ENCODE measurements around the gene GPR139.

The GPR139 gene

DNA sequence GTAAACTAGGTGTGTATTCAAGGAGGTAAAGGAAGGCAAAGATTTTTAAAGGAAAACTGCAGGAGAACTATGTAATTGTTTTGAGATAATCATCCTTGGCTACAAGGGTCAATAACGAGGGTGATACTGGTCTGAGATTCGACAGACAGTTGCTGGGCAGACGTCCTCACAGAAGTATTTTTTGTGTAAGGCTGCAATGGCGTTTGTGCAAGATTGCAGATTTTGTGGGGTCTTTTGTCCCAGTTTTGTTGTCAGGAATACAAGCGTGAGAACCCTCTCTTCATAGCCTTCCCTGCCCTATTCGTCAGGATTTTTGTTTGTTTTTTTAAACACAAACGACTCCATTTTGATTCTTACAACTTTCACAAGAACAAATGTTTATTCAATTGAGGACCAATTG lies 57.5 kb downstream of the GPR139 start:
- TF ChIP-seq, protein P1, sequence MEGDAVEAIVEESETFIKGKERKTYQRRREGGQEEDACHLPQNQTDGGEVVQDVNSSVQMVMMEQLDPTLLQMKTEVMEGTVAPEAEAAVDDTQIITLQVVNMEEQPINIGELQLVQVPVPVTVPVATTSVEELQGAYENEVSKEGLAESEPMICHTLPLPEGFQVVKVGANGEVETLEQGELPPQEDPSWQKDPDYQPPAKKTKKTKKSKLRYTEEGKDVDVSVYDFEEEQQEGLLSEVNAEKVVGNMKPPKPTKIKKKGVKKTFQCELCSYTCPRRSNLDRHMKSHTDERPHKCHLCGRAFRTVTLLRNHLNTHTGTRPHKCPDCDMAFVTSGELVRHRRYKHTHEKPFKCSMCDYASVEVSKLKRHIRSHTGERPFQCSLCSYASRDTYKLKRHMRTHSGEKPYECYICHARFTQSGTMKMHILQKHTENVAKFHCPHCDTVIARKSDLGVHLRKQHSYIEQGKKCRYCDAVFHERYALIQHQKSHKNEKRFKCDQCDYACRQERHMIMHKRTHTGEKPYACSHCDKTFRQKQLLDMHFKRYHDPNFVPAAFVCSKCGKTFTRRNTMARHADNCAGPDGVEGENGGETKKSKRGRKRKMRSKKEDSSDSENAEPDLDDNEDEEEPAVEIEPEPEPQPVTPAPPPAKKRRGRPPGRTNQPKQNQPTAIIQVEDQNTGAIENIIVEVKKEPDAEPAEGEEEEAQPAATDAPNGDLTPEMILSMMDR (conservative IDR thresholded peaks at IDR 0.05; ENCODE audit: low read depth, low read length): no peak
- no peak overlapping the region for H3K4me3 ChIP-seq (ENCODE audit: low read length)
- no peak for DNase-seq (ENCODE audit: low read depth)

DNA sequence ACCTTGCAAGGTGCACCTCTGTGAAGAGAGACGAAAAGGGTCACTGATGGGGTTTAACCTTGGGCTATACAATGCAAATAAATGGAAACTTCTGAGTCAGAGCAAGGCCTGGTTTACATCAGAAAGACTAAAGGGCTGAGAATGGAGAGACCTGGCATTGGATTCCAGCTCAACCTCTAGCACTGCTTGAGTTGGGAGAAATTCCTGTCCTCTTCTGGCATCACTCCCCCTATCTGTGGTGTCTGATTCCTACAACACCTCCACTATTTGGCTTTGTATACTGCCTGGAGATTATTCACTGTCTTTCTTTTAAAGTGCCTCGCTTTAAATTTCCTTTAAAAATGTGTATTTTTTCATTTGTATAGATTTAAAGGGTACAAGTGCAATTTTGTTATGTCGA lies 68.8 kb downstream of the GPR139 start:
- TF ChIP-seq, protein P1 (conservative IDR thresholded peaks at IDR 0.05; ENCODE audit: low read depth, low read length): no peak
- no peak overlapping the region for H3K4me3 ChIP-seq (ENCODE audit: low read length)
- DNase-seq (ENCODE audit: low read depth): no peak

DNA sequence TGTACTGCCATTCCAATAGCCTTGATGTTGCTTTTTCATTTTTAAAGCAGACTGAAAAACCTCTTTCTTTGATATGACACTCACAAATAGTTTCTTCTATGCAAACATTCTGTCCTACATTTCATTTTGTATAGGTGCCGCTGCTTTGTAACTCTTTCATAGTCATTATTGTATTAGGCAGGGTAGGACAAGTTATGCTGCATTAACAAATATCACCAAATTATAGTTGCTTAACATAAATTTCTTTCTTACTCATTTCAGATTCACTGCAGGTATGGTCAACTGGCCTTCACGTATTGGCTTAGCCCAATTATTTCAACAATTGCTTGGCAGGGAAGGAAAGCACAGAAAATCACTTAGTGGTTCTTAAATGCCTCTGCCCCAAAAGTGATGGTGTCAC lies 70.8 kb downstream of the GPR139 start:
- no peak overlapping the region for H3K4me3 ChIP-seq (ENCODE audit: low read length)
- DNase-seq (ENCODE audit: low read depth): no peak
- TF ChIP-seq, protein P1 (conservative IDR thresholded peaks at IDR 0.05; ENCODE audit: low read depth, low read length): no peak

DNA sequence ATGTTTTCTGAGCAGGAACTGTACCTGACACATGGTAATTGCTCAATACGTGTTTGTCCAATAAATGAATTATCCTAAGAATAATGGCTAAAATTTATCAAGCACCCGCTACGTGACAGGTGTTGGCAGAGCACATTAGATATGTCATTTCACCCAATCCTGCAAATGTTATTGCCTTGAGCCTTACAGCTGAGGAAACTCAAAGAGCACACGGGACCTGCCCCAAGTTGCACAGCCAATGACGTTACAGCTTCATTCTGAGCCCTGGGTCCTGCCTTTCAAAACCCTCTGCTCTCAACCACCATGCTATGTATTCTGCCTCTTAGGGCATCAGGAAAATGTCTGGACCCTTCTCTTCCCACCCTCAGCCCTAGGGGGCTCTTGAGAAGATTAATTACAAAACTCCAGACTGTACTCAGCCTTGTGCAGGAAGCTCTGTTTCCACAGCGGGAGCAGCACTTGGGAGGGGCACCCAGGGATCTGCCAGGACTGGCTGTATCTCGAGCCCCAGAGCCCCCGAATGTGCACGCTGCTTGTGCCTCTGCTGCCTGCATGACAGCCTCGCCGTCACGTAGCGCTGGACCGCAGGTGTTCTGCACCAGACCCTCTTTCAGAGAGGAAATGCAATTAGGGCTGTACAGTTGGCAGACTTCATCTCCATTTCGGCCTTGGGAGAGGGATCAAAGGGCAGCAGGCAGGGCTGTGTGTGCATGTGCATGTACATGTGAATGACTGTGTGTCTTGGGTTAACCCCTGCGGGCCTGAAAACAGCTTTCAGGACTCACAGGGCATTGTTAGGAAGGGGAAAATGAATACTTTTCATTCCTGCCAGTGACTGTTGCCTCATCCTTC lies 71.6 kb downstream of the GPR139 start:
- H3K4me3 ChIP-seq (ENCODE audit: low read length): no peak overlapping the region
- TF ChIP-seq, protein P1 (conservative IDR thresholded peaks at IDR 0.05; ENCODE audit: low read depth, low read length): no peak
- DNase-seq (ENCODE audit: low read depth): no peak

DNA sequence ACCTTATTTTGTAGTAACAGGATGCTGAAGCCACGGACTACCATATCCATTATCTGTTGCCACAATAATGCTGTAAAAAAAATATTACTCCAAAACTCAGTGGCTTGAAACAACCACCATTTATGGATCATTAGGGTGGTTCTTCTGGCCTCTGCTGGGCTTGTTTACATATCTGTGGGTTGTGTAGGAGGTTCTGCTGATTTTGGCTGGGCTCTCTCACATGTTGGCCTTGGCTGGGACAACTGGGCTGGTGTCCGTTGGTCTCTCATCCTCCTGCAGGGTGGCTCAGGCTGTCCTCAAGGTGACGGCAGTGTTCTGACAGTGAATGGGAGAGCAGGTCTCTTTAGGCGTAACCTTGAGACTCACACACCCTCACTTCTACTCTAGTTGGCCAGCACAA lies 76.0 kb downstream of the GPR139 start:
- TF ChIP-seq, protein P1 (conservative IDR thresholded peaks at IDR 0.05; ENCODE audit: low read depth, low read length): no peak
- DNase-seq (ENCODE audit: low read depth): no peak

DNA sequence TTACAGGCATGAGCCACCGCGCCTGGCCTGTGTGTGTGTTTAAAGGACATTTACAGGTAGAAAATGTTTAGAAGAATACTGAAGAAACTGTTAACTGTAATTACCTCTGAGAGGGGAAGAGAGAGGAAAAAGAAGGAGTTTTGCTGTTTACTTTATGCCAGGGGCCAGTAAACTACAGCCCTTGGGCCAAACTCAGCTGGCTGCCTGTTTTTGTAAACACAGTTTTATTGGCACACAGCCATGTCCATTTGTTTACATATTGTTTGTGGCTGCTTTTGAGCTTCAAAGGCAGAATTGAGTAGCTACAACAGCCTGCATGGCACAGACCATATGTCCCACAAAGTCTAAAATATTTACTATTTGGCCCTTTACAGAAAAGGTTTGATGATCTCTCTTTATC lies 76.4 kb downstream of the GPR139 start:
- no peak overlapping the region for H3K4me3 ChIP-seq (ENCODE audit: low read length)
- TF ChIP-seq, protein P1 (conservative IDR thresholded peaks at IDR 0.05; ENCODE audit: low read depth, low read length): no peak
- no peak for DNase-seq (ENCODE audit: low read depth)

More for the DNA sequence above, 76.0 kb downstream of the GPR139 start:
- H3K4me3 ChIP-seq (ENCODE audit: low read length): no peak overlapping the region
